Fibroblast of skin of abdomen (primary cell): Measurements from ENCODE around the gene RNF207.
"Not testable (repeated sequence)": the region's sequence is repeated elsewhere in the genome, so short reads cannot be mapped to it uniquely, and the experiment has no call there.

Experiments
- DNase-seq: peaks from one replicate; pipeline ENCODE4 v3.0.0-alpha.2; 2013

RNF207 gene

DNA sequence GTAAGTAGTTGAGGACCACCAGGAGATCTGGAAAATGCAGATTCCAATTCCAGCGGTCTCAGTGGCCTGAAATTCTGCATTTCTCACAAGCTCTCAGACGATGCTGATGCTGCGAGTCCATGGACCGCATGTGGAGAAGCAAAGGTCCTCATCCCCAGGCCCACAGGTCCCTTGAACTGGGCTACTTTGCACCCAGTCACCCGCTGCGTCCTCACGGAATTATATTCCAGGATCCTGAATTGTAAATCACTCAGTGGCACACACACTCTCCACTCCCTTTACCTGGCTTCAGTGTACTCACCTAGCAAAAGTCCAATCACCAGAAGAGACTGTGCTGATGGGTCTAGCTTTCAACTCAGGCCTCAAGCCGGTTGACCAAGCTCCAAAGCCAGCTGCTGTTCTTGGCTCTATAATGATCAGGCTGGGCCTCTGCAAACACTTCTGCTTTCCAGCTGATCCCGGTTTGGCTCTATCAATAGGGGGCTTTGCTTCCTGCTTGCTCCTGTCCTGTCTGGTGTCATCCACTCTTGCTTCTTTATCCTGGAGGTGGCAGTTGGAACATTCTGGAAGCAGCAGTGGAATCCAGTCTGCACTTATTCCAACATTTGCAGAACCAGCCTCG lies 5.6 kb upstream of the RNF207 start:
- no peak for DNase-seq

DNA sequence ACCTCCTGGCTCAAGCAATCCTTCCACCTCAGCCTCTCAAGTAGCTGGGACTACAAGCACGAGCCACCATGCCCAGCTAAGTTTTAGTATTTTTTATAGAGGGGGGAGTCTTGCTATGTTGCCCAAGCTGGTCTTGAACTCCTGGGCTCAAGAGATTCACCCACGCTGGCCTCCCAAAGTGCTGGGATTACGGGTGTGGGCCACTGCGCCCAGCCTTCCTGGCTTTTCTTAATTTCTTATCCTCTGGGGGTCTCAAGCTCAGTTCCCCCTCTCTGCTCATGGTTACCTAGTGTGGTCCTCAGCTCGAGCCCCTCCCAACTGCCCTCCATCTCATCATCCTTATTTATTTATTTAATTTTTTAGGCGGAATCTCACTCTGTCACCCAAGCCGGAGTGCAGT lies 3.7 kb upstream of the RNF207 start:
- DNase-seq, result no peak

DNA sequence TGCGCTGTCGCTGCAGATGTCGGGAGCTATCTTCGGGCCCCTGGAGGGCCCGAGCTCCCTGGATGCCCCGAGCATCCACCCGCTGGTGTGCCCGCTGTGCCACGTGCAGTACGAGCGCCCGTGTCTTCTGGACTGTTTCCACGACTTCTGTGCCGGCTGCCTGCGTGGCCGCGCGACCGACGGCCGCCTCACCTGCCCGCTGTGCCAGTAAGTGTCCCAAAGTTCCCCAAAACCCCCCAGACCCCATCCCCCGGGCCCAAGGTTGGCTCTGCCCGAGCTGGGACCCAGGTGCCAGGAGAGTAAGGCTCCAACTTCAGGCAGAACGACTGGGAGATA lies 569 bp downstream of the RNF207 start:
- DNase-seq, result no peak

DNA sequence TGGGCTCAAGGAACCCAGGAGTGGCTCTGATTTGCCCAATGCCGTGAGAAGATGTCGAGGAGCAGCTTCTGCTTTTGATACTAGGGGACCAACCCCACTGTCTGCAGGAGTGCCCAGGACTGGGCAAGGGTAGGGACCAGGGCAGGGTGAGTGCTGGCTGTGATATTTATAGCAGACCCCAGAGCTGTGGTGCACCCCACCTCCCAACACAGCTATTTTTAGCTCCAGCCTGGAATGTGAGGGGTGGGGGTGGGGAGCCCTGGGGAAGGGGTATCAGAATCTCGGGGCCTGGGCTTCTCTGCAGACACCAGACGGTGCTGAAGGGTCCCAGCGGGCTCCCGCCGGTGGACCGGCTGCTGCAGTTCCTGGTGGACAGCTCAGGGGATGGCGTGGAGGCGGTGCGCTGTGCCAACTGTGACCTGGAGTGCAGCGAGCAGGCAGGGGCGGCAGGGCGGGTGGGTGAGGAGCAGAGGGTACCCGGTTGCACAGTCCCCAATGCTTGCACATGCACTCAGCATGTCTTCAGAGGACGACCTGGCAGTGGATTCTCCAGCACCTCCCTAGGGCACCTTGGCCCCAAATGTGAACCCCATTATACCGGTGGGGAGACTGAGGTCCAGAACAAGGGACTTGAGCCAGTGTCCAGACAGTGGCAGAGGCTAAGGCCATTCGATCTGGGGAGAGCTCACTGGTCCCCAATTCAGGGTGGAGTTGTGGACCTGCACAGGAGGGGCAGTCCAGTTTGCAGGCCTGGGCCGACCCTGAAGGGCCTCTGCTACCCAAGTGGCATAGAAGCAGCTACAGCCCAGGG lies 1.4 kb downstream of the RNF207 start:
- no peak for DNase-seq

DNA sequence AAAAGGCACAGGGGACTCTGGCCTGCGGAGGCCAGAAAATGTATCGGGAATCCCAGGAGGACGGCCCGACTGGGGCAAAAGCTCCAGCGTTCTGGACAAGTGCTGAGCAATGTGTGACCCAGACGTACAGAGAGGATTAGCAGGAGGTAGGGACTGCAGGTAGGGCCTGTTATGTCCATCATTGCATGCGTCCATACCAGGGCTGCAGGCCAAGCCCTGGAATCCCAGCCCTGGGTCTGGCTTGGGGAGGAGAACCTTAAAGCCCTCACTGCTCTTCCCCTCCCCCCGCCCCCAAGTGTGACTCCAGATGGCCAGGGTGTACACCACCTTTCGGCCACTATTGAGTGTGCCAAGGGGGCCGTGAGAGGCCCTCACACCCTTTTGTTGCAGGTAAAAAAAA lies 2.0 kb downstream of the RNF207 start:
- no peak for DNase-seq

DNA sequence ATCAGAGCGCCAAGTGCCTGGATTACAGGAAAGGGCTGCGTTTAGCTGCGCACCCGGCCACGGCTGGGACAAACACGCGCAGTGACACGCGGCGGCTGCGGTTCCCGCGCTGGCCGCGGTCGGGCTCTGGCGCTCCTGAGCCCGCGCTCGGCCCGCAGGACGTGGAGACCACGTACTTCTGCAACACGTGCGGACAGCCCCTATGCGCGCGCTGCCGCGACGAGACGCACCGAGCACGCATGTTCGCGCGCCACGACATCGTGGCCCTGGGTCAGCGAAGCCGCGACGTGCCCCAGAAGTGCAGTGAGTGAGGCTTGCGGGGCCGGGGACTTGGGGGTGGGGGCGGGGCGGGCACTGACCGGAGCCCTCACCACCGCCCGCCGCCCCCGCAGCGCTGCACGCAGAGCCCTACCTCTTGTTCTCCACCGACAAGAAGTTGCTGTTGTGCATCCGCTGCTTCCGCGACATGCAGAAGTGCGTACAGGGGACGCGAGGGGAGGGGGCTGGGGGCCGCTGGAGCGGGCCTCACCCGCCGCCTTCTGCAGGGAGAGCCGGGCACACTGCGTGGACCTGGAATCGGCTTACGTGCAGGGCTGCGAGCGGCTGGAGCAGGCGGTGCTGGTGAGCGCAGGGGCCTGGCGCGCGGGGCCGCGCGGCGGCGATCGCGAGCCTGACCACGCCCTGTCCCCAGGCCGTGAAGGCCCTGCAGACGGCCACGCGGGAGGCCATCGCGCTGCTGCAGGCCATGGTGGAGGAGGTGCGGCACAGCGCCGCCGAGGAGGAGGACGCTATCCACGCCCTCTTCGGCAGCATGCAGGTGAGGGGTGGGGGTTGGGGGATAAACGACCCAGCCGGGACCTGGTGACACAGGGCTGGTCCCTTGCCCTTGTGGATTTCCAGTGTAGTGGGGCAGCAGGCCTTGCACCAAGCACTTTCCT lies 3.1 kb downstream of the RNF207 start:
- DNase-seq, result peak; percentile 58

DNA sequence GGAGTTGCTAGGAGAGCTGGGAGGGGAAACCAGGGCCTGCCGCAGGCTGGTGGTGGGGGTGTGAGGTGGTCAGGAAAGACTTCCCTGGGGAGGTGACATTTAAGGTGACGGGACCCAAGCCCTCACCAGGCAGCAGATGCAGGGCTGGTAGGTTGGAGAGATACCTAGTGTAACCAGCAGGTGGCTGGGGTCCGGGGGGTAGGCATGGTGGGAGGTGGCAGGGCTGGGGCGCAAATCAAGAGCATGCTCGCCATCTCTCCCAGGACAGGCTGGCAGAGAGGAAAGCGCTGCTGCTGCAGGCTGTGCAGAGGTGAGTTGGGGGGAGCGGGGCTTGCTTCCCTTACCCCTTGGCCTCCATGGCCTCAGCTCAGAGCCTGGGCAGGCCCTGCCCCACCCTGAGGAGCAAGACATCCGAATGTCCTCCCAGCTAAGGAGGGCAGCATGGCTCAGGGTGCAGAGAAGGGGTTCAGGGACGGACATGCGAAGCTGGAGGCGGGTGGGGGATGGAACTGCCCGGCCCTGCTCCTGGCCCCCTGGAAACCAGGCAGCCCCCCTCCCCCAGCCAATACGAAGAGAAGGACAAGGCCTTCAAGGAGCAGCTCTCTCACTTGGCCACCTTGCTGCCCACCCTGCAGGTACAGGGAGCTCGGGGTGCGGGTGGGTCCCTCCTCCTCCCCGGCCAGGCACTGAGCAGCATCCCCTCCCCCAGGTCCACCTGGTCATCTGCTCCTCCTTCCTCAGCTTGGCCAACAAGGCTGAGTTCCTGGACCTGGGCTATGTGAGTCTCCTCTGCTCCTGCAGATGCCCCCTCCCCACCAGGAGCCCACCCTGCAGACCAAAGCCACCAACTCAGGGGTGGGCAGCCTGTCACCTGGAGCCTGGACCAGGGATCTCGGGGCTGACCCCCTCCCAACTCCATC lies 4.0 kb downstream of the RNF207 start:
- DNase-seq, result no peak

DNA sequence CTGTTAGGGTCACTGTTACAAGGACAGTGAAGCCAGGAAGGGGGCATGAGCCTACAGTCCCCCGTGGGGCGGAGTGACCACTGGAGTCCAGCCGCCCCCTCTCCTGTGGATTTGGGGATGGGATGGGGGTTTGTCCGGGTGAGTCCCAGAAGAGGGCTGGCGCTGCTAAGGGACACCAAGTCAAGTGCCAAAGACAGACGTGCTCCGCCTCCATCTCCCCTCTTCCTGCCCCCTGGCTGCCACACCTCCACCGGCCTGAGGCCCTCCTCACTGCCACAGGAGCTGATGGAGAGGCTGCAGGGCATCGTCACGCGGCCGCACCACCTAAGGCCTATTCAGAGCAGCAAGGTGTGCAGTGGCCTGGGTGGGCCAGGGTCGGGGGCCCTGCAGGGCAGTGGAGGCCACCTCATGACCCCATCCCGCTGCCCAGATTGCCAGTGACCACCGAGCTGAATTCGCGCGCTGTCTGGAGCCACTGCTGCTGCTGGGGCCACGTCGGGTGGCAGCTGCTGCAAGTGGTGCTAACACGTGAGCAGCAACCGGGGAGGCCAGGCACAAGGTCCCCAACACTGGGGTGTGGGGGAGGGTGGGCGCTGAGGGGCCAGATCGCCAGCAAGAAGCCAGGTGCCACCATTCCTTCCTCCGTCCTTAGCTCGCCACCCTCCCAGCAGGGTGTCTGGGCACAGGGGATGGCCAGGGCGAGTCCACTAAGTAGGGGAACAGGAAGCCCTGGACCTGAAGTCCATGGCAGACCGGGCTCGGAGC lies 4.9 kb downstream of the RNF207 start:
- no peak for DNase-seq

DNA sequence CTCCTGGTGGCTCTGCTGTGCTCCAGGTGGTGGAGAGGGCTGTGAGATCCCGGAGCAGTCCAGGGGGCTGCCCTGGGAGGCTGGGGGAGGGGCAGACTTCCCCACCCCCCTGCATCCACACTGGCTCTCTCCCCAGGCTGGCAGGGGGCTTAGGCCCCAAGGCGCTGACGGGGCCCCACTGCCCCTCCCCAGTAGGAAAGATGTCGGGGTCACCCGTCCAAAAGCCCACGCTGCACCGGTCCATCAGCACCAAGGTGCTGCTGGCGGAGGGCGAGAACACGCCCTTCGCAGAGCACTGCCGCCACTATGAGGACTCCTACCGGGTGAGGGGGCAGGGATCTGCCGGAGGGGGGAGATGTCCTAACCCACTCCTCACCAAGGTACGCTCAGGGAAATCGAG lies 5.8 kb downstream of the RNF207 start:
- no peak for DNase-seq

DNA sequence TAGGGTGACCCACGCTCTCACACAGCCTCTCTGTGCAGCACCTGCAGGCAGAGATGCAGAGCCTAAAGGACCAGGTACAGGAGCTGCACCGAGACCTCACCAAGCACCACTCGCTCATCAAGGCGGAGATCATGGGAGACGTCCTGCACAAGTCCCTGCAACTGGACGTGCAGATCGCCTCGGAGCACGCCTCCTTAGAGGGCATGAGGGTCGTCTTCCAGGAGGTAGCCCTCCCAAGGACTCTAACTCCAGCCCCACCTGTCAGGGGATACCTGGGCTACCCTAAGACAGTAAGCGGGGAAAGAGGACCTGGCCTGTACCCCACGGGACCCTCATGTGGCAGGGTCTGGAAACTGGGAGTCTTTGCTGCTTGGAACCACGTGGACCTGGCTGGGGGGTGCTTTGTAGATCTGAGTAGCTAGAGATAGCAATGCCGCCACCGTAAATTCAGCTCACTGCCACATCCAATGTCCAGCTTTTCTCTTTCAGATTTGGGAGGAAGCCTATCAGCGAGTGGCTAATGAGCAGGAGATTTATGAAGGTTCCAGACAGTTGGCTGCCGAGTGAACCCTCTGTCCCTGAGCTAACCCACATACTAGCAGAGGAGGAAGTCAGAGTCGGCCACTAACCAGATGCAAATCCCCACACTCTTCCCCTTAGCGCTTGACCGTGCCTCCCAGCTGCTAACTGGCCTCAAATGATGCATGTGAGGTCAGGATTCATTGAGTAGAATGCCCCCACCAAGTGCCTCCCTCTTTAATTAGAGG lies 6.5 kb downstream of the RNF207 start:
- no peak for DNase-seq

DNA sequence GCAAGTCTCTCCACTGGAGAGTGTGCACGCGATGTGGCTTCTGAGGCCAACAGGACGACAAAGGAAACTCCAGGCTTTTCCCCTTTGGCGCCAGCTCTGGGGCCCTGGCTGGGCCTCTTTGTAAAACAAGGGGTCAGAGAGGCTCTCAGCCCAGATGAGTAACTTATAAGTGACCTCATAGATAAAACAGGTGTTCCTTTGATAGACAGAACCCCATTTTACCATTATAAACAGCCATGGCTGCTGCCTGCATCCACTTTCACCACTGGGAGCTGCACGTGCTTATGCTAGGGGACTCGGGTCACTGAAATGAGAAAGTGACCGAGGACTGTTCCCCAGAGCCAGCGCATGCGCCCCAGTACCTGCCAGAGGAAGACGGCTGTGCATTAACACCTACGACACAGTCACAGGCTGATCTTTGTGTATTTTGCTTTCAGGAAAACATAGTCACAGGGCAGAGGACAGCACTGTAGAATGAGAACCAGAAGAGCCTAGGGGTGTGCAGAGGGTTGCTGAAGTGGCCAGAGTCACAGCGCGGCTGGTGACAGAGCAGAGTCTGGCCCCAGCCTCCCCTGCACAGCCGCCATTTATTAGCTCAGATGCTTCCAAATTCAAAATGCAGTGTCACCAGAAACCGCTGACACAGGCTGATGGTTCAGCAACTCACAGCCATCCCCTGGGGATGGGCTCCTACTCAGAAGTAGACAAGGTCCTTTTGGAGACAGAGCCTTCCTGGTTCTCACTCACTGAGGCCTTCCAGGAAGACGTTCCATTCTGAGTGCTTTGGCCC lies 12.7 kb downstream of the RNF207 start:
- no peak for DNase-seq

DNA sequence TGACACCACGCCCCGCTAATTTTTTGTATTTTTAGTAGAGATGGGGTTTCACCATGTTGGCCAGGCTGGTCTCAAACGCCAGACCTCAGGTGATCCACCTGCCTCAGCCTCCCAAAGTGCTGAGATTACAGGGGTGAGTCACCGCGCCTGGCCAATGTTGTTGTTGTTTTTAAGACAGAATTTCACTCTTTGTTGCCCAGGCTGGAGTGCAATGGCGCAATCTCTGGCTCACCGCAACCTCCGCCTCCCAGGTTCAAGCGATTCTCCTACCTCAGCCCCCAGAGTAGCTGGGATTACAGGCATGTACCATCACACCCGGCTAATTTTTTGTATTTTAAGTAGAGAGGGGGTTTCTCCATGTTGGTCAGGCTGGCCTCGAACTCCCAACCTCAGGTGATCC lies 13.7 kb downstream of the RNF207 start:
- not testable (repeated sequence) for DNase-seq

DNA sequence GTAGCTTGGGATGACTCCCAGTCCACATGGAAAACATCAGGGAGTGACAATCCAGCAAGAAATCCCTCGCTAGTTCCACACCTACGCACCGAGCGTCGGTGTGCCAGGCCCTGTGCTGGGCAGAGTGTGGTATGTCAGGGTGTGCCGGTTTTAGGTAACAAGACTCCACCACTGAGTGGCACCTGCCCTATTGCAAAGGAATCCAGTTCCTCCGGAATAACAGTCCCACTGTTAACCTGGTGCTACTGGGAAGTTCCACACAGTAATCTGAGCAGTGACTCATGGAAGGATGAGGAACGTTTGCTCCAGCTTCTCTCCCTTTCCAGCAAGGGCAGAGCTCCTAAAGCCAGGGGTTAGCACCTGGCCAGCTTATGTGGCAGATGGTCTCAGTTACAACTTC lies 14.3 kb downstream of the RNF207 start:
- DNase-seq, result no peak

DNA sequence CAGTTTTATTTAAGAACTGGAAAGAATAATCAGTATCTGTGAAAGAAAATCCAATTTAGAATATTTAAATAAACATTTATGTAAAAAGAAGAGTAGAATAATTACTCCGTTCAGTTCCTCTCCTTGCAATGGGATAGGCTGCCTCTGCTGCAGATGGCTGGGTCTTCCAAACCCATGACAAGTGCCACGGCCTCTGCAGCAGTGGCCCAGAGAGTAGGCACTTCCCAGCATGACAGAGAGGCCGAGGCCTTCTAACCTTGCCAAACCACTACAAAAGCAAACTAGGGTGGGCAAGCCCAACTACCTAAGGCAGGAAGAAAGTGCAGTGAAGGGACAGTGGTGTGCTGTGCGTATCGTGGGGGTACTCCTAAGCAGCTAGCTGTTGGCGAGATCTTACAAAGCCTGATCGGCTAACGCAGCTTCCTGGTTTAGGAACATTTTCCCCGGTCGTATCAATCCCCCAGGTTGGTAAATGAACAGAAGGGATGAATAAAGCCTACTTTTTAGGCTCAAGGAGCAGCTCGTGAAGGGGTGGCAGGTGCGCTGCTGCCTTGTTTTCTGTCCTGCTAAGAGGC lies 15.4 kb downstream of the RNF207 start:
- DNase-seq, result no peak

DNA sequence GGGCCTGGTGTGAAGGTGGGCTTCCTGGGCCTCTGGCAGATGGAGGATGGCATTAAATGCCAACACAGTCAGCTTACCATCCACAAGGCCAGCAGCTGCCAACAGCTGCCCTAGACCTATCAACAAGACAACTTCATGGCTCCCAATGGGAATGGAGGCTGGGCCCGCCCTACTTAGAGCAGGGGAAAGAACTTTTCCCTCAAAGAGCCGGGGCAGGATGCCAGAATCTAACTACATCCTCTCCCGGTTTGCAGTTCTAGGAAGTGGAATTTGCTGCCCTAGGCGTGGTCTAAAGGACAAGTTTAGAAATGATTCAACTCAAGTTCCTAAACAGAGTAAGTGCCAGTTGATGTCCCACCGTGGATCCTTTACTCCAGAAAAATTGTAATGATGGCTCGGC lies 16.7 kb downstream of the RNF207 start:
- peak; percentile 26 for DNase-seq

DNA sequence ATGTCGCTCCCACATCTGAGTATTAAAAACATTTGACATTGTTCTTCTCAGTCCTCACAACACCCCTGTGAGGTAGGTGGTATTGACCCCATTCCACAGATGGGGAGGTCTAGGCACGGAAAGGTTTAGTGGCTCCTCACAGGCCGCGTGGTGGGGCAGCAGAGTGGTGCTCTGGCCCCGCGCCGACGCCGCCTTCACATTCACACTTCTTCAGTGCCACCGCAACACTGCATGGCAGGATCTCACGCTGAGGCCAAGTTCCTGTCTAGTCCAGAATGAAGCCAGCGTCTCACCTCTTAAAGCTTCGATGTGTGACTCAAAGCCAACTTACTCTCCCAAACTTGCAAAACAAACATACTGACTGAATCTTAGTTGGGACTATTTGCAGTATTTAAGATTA lies 17.7 kb downstream of the RNF207 start:
- DNase-seq, result no peak

DNA sequence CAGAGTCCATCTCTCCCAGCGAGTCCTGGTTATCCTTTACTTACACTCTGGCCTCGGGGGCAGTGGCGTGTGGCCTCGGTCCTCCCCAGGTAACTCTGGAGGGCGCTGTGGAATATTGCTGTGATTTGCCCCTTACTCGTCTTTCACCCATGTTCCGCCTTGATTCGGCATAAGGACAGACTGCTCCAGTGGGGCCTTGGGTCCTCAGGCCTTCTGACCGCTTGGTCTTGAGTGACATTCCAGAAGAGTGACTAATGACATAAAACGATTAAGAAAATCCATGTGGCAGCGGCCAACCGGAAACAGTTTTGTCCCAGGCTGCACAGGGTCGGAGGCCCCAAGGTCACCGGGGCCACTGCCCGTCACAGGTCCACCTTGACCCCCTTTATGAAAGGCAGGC lies 18.8 kb downstream of the RNF207 start:
- DNase-seq, result no peak

DNA sequence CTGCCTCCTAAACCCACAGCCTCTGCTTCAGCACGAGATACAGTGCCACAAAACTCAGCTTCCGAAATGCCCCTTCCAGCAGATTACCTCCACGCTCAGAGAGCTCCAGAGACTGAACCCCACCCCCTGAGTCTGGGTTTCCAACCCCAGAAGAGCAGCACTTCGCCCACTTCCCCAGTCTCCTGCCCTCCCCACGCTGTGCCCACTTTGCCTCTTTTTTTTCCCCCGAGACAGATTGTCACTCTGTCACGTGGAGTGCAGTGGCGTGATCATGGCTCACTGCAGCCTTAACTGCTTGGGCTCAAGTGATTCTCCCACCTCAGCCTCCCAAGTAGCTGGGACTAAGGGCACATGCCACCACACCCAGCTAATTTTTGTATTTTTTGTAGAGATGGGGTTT lies 19.7 kb downstream of the RNF207 start:
- no peak for DNase-seq

DNA sequence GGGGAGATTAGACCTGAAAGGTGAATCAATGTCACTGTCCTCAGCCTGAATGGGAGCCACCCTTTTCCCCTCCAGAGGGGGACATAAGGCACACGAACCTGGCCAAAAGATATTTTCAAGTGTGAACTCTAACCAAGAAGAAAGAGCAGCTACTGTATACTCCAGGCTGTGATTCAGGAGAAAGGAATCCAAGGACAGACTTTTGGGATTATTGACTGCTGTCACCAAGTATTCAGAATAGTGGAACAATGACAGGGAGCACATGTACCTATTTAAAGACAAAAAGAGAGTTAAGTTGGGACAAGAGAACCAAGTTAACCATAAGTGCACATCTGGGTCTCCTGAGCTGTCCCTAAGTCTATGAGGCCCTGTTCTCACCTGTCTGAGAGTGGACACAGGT lies 27.5 kb downstream of the RNF207 start:
- DNase-seq, result no peak
